NCI-H1694 treated with DMSO at 0.1 percent for 48 hours (cell line): Measurements from ENCODE around the gene VAMP8.
"Not testable (repeated sequence)": the region's sequence is repeated elsewhere in the genome, so short reads cannot be mapped to it uniquely, and the experiment has no call there.

ENCODE experiments used
- DNase-seq: peaks from one replicate; lab custom pipeline; 2025; lab: John Stamatoyannopoulos, UW

Gene VAMP8

GRCh38 chr2:85598594-85599340, 21.4 kb downstream of the VAMP8 start:
- DNase-seq: no peak

GRCh38 chr2:85599468-85600234, 22.3 kb downstream of the VAMP8 start:
- DNase-seq: no peak

- DNase-seq: no peak
Observed at GRCh38 chr2:85600235-85600575, 22.8 kb downstream of the VAMP8 start.

GRCh38 chr2:85600951-85601770, 23.8 kb downstream of the VAMP8 start:
- DNase-seq: no peak

- DNase-seq: no peak
Observed at GRCh38 chr2:85601771-85602475, 24.5 kb downstream of the VAMP8 start.

GRCh38 chr2:85602476-85603234, 25.3 kb downstream of the VAMP8 start, which contains the start of gene TMEM150A:
TMEM150A (minus strand) TSS chr2:85602698; CDS start chr2:85601948, 750 bp downstream.
- DNase-seq: peak; percentile 77

- DNase-seq: not testable (repeated sequence)
Observed at GRCh38 chr2:85604133-85604444, 26.7 kb downstream of the VAMP8 start.

GRCh38 chr2:85604568-85605339, 27.4 kb downstream of the VAMP8 start:
- no peak for DNase-seq

GRCh38 chr2:85605406-85606115, 28.2 kb downstream of the VAMP8 start:
- DNase-seq: no peak

GRCh38 chr2:85606116-85606455, 28.7 kb downstream of the VAMP8 start:
- DNase-seq: no peak

- DNase-seq: no peak
Observed at GRCh38 chr2:85607268-85608215, 30.2 kb downstream of the VAMP8 start.

- DNase-seq: no peak
Observed at GRCh38 chr2:85611217-85611704, 33.9 kb downstream of the VAMP8 start.

GRCh38 chr2:85611705-85612587, 34.6 kb downstream of the VAMP8 start, which contains the start of gene C2orf68:
C2orf68 (minus strand) TSS chr2:85612066; CDS start chr2:85611984, 82 bp downstream.
- DNase-seq: peak; percentile 83

- no peak for DNase-seq
Observed at GRCh38 chr2:85613717-85614515, 36.5 kb downstream of the VAMP8 start.

- DNase-seq: not testable (repeated sequence)
Observed at GRCh38 chr2:85614757-85615156, 37.4 kb downstream of the VAMP8 start.

GRCh38 chr2:85615413-85615728, 38.0 kb downstream of the VAMP8 start:
- no peak for DNase-seq

- DNase-seq: not testable (repeated sequence)
Observed at GRCh38 chr2:85617723-85618122, 40.3 kb downstream of the VAMP8 start.
